C4-2B (cell line): ENCODE data around the gene IFT81.
A peak's percentile ranks its signal among the peaks of the same experiment; 100 is the strongest.

Experiments used
- H3K27ac ChIP-seq: fragments of 450-650 bp; 2 replicates; pipeline ENCODE4 v1.5.1; 2017
- CTCF ChIP-seq: fragments of 450-650 bp; conservative IDR thresholded peaks from 2 replicates; pipeline ENCODE4 v1.5.1; 2017; ENCODE audit warnings: mild to moderate bottlenecking
- ZFX ChIP-seq: fragments of 450-650 bp; IDR thresholded peaks from 2 replicates; pipeline ENCODE4 v1.6.1; 2017

Gene IFT81

GRCh38 chr12:110117956-110118685 lies 6.0 kb upstream of the IFT81 start:
- peak overlapping the region; percentile 57 for H3K27ac ChIP-seq
- no peak for TF ChIP-seq CTCF
- TF ChIP-seq ZFX, result no peak

- no peak overlapping the region for H3K27ac ChIP-seq
- TF ChIP-seq ZFX (no peak), CTCF (no peak)
These were observed 1.2 kb upstream of the IFT81 start for GRCh38 chr12:110122929-110123328.

GRCh38 chr12:110123919-110124268 lies 263 bp upstream of the IFT81 start:
- TF ChIP-seq ZFX, result no peak
- no peak for TF ChIP-seq CTCF
- peak overlapping the region; percentile 92 for H3K27ac ChIP-seq

- no peak for TF ChIP-seq ZFX
- no peak for TF ChIP-seq CTCF
- H3K27ac ChIP-seq, result no peak overlapping the region
These were observed 2.4 kb downstream of the IFT81 start for GRCh38 chr12:110126557-110126956.

- no peak overlapping the region for H3K27ac ChIP-seq
- TF ChIP-seq CTCF (no peak), ZFX (no peak)
These were observed 10.7 kb downstream of the IFT81 start for GRCh38 chr12:110134691-110135411.

- no peak overlapping the region for H3K27ac ChIP-seq
- TF ChIP-seq ZFX (no peak), CTCF (no peak)
These were observed 11.6 kb downstream of the IFT81 start for GRCh38 chr12:110135806-110136205.

GRCh38 chr12:110137786-110138185 lies 13.6 kb downstream of the IFT81 start:
- no peak overlapping the region for H3K27ac ChIP-seq
- TF ChIP-seq ZFX (no peak), CTCF (no peak)
